Vagina (tissue), 2 donors: Measurements from ENCODE around the gene PGBD4.

Source experiments
- CTCF ChIP-seq, 3 experiments: fragments of 450-650 bp in 2 of 3; fragments of 200-600 bp in 1 of 3; sonication (generic) in 1 of 3; IDR thresholded peaks; one replicate each; pipeline ENCODE4 v1.5.1; 2017 to 2019; ENCODE audit warnings: antibody characterized with exemption in 3 of 3, mild to moderate bottlenecking in 2 of 3, moderate library complexity in 2 of 3
- POLR2A ChIP-seq, 2 donors: fragments of 450-650 bp; IDR thresholded peaks; one replicate each; pipeline ENCODE4 v1.6.1; 2017; ENCODE audit warnings: antibody characterized with exemption in 2 of 2, mild to moderate bottlenecking in 2 of 2, moderate library complexity in 2 of 2
- POLR2AphosphoS5 ChIP-seq, 2 donors: sonication (generic); formaldehyde crosslinking; IDR thresholded peaks; one replicate each; pipeline ENCODE4 v1.9.0; 2017; ENCODE audit warnings: antibody characterized with exemption in 2 of 2, mild to moderate bottlenecking in 2 of 2, low read depth in 1 of 2; ENCODE audit not compliant: insufficient read depth in 1 of 2

GRCh38 chr15:34084086-34084485 lies 17.8 kb upstream of the PGBD4 start:
- TF ChIP-seq POLR2A (IDR thresholded peaks at IDR 0.05), result no peak
- TF ChIP-seq CTCF (IDR thresholded peaks at IDR 0.05), result no peak
- TF ChIP-seq POLR2AphosphoS5 (IDR thresholded peaks at IDR 0.05; ENCODE audit: insufficient read depth in 1 of 2, low read depth in 1 of 2), result no peak
